HG03521 (cell line): Measurements from ENCODE around the gene PRKRA.
A peak's percentile ranks its signal among the peaks of the same experiment; 100 is the strongest.
"Not testable (repeated sequence)": the region's sequence is repeated elsewhere in the genome, so short reads cannot be mapped to it uniquely, and the experiment has no call there.

Source experiments
- ATAC-seq: cut with Tn5 transposase; IDR thresholded peaks from one replicate; pipeline ENCODE4 v1.9.1; 2021; ENCODE audit warnings: mild to moderate bottlenecking, moderate library complexity; ENCODE audit not compliant: unreplicated experiment

Gene PRKRA

DNA sequence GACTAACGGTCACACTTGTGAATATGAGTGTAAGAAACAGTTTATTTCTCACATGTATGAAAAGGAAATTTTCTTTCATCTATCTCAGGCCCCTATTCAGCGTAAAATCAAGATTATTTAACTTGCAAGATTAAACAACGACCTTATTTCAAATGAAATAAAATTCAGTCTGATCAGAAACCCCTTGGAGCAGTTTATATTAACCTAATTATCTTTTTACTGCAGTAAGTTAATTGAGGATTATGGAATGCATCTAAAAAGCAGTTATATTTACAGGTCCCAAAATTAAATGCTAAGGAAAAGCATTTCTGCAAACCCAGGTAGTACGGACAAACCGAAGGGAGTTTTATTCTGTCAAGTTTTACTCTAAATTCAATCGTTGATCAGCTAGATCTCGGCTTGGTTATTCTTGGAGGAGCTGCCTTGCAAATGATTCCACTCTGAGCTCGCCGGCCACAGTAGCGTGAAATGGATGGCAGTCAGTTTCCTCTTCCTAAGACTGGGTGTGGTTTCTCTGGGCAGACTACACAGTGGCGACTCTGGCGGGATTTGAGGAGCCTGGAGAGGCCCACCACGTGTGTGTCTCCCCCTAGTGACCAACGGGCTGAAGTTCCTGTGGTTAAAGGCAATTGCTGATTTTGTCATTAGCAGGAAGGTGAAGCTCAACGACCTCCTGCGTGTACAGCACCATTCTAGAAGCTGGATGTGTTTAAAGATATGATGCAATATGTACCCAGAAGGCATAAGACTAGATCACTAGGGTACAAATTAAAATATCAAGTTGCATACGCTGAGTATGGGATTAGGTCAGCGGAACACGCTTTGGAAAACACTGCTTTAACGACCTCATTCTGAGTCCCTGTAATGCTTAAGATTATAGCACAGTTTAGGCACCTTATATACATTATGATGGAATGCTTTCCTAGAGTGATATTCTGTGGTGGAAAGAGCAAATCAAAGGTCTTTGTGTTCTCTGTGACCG is 36.4 kb downstream of the PRKRA start:
- ATAC-seq: peak; percentile 73

- peak; percentile 73 for ATAC-seq
These were observed 37.3 kb downstream of the PRKRA start for GRCh38 chr2:178413472-178414265.

DNA sequence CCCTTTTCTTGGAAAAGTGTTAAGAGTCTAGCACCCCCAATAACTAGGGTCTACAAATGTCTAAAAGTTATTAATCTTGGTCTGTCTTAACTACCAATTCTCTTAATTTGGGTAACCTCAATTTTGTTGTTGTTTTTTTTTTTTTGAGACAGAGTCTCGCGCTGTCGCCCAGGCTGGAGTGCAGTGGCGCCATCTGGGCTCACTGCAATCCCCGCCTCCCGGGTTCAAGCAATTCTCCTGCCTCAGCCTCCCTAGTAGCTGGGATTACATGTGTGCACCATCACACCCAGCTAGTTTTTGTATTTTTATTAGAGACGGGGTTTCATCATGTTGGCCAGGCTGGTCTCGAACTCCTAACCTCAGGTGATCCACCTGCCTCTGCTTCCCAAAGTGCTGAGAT is 38.5 kb downstream of the PRKRA start:
- not testable (repeated sequence) for ATAC-seq

DNA sequence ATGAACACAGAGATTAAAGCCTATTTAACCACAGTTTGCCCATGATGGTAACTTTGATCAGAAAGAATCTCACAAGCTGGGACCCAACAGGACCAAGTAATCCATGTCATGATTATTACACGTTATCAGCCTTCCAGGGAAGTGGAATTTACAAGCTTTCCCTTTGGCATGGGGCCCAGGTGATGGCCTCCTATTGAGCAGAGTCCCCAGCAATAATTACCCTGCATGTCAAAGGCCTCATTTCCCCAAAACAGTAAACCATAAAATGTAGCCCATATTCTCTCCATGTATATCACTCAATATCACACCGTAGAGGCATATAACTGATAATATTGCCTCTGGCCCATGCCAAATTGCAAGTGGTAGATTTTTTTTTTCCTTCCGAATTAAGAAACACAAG is 38.9 kb downstream of the PRKRA start:
- no peak for ATAC-seq

- ATAC-seq: no peak
These were observed 41.7 kb downstream of the PRKRA start for GRCh38 chr2:178409261-178409660.

- peak; percentile 99 for ATAC-seq
These were observed 46.6 kb downstream of the PRKRA start for GRCh38 chr2:178404368-178404767.

DNA sequence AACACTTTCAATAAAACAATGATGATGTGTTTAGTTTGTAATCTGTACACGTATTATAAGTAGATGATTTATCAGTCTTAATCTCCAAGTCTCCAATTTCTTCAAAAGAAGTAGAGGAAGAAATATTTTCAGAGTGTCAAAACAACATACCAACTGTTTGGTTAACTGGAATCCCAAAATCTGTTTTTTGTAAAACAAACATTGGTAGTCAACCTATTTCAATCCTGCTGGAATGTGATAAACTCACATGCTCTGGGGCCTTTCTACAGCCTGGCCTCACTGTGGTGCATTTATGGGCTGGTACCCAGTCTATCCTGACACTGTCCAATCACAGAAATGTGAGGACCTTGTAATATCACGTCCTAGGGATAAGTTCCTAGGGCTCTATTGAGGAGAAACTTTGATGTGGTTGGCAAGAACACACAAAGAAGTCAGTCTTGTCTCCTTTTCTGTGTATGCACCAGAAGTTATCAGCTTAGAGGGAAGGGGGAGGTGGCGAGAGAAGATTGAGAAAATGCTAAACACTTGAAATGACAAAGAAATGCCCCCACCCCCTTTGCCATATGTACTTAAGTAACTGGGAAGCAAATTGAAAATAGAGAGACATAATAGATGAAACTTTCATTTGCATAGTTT is 47.2 kb downstream of the PRKRA start:
- ATAC-seq: peak; percentile 25

DNA sequence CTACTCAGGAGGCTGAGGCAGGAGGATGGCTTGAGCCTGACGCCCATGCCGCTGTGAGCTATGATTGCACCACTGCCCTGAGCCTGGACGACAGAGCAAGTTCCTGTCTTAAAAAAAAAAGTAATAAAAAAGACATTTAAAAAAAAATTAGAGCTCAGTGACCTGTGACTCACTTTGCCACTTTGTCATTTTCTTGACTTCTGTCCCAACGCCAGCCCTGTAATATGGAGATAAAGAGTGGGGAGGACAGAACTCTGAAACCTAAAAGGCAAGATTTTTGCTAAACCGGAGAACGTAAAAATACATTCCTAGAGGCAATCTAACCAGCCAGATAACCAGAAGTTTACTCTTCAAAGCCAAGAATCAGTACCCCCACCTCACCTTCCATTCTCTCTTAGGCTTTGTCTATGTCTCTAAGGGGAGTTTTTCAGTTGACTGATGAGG is 49.0 kb downstream of the PRKRA start:
- ATAC-seq: no peak

DNA sequence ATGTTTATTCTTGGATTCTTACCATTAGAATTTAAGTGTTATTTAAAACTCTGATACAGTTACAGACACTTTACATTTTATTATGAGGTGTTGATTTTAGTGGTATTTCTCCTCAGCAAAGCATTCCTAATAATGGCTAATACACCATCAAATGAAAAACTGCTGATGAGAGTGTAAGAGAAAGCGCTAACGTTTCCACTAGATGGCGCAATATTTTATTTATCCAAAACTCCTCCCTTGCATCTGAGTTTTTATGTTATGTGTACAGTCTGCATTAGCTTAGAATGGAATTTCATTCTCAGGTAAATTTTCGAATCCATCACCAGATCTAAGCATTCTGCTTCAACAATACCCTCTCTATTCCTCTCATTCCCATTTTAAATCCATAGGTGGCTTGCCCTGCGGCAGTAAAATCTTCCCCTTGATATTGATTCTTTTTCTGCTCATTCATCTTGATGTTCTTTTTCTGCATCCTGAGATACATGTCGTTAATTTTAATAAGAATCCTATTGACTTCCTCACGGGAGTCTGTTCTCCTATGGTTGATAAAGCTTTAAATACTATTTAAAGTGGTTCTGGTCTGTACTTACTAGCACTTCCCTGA is 53.9 kb downstream of the PRKRA start:
- ATAC-seq: peak; percentile 77

DNA sequence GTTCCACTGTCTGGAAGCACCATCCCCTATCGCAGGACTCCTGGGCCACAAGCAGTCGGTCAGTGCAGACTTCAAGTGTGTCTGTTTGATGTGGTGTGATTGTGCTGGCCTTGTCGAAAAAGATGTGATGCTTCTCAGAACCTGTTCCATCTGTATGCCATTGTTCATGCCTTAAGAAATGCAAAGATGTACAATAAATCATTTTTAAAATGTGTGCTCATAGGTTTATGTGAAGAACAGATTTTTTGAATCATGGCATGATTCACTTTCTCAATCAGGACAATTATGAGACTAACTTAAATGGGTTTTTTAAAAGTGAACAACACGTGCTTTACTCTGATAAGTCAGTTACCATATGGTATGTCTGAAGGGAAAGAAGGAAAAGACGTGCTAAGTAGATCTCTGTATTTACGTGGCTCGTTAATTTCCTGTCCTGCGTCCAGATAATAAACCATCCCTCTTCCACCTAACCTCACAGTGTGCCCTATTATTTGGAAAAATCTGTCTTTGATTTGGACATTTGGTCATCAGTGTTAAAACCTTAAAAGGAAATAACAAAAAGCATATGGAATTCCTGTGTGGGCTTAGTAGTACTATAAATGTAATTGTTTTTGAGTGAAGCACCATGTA is 54.9 kb downstream of the PRKRA start:
- no peak for ATAC-seq

- no peak for ATAC-seq
These were observed 55.7 kb downstream of the PRKRA start for GRCh38 chr2:178395295-178395694.

GRCh38 chr2:178394859-178395258 is 56.1 kb downstream of the PRKRA start:
- no peak for ATAC-seq

DNA sequence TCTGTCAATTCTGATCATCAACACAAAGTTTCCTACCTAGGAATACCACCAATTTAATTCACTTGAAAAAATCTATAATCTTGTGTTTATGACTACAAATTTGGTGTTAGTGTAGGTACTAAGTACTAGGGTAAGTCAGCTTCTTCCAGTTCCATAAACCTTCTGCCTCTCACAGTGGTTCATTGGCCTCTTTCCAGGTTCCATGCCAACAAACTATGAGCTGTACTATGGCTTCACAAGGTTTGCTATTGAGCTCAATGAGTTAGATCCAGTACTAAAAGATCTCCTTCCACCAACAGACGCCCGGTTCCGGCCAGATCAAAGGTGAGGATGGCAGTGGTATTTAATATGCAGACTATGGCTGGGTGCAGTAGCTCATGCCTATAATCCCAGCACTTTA is 58.8 kb downstream of the PRKRA start:
- no peak for ATAC-seq

DNA sequence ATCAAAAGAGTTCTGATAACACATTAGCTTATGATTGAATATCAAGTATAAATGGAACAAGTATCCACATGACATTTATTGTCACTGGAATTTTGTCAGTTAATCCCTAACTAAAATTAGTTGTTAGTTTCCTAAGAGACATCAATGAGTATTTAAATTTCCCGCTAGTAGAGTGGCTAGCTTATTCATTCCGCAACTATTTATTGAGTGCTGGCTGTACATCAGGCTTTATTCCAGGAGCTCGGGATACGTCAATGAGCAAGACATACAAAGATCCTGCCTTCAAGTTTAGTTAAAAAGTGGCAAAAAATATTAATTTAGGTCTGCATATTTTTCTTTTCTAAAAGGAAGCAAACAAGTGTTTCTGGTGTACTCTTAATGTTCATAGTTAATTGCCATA is 59.3 kb downstream of the PRKRA start:
- no peak for ATAC-seq

- no peak for ATAC-seq
These were observed 62.7 kb downstream of the PRKRA start for GRCh38 chr2:178388287-178388686.

DNA sequence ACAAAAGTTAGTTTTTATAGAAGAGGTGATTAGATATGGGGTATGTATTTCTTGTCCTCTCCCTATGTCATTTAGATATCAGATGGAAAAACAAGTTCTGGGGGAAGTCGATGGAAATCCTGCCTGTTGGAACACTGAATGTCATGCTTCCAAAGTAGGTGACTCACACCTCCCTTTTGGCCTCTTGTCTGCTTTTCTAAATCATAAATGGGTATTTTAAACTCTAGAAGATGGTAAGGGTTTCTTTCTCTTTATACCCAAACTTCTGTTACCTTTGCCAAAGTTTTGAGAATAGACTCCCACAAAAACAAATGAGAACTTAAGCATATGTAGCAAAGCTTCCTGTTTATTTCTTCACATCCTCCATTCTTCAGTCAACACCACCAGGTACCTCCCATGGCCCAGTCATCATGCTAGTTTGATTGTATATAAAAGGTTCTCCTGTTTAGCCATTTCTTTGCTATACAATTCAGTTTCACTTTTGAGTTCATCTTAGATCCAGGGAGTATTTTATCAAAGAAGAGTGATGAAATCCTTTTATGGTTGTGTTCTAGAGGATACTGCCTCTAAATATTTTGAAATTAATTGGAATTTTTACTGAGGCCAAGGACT is 63.9 kb downstream of the PRKRA start:
- ATAC-seq: no peak

DNA sequence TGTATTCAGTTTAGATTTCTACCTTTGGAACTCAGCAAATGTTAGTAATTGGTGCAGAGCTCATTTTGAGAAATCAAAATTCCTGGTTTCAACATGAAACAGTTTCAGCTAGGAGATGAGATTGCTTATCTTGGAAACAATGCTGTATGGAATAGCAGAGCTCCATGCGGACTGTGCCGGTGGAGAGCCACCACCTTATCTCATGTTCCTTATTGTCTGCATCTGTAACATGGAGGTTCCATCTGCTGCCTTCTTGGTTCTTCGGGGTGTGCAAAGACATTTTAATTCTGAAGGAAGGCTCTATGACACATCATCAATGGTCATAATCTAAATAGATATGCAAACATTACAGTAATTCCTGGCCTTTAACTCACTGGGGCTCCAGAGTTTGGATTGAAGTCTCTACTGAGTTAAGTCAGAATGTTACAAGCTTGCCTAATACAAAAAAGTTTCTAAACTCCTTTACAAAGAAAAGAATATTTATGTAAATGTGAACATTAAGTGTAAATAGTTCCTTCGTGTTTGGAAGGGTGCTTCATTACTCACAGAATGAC is 65.3 kb downstream of the PRKRA start:
- no peak for ATAC-seq

- ATAC-seq: no peak
These were observed 67.3 kb downstream of the PRKRA start for GRCh38 chr2:178383718-178384117.
